NCI-H146 (cell line): ENCODE measurements around the gene WWOX.
"Not testable (repeated sequence)": the region's sequence is repeated elsewhere in the genome, so short reads cannot be mapped to it uniquely, and the experiment has no call there.

ENCODE experiments used
- DNase-seq: peaks from one replicate; lab custom pipeline; 2025; lab: John Stamatoyannopoulos, UW

WWOX gene

GRCh38 chr16:79026117-79026516 lies 926.7 kb downstream of the WWOX start:
- no peak for DNase-seq

GRCh38 chr16:79036541-79036940 lies 937.1 kb downstream of the WWOX start:
- DNase-seq: no peak

DNA sequence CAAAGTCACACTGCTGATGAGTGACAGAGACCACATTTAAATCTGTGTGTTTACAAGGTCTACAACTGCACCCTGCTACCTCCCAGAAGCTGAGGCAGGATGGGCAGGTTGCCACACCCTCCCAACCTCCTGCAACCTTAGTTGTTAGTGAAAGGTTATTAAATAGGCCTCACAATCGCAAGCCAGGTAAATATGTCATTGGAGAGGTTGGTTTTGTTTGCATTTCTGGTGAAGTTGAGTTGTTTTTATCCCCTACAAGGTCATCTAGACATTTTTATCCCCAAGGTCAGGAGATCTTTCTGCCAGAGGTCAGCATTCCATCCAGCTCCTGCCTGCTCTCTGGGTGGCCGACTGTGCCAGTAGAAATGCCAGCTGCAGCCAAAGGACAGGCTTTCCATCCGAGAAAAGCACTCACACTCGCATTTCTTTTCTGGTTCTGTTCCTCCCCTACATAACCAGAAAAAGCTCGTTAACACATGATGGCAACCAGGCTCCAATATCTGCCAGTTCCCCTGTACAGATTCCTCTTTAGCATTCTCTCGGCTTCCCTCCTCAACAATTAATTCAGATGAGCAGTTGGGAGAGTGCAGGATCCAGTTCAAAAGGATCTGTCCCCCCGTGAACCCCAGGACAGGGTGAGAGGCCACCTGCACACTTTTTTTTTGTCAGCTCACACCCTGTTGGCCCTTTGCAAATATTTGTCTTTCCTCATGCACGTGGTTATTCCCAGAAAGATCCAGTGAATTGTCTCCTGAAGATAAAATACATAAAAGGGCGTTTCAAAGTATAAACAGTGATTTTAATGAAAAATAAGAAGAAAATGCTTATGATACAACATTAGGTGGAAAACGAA lies 938.3 kb downstream of the WWOX start:
- peak; percentile 77 for DNase-seq

GRCh38 chr16:79041206-79041605 lies 941.8 kb downstream of the WWOX start:
- DNase-seq: no peak

- DNase-seq: no peak
Measured at GRCh38 chr16:79042141-79042540, 942.7 kb downstream of the WWOX start.

GRCh38 chr16:79042886-79043285 lies 943.4 kb downstream of the WWOX start:
- DNase-seq: no peak

DNA sequence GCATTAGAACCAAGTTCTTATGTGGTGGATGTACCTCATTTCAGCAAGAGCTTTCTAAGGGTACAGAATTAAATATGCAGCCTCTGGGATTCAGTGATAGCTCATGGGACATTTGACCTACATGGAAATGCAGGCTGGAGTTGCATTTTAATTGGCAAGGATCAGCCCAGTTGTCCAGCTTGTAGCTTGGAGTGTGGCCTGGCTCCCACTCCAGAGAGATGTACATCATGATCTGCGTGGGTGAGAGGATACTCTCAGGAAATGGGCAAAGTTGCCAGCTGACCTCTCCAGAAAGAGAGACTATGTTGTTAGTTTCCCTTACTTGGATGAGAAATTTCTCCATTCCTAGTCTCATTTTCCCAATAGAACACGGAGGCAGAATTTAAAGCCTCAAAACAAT lies 945.7 kb downstream of the WWOX start:
- no peak for DNase-seq

DNA sequence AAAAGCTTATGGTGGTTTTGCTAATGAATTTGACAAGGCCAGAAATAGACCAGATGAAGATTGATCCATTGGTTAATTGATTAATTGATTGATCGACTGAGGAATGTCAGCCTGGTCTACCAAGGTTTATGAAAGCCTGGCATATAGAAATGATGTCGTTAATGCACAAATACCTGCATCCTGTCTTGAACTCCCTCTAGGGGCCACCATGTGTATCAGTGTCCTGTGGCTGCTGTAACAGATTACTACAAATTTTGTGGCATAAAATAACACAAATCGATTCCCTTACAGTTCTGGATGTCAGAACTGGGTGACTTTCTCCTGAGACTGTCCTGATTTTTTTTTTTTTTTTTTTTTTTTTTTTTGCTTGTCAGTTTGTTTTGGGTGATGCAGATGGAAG lies 947.9 kb downstream of the WWOX start:
- DNase-seq: peak; percentile 37

DNA sequence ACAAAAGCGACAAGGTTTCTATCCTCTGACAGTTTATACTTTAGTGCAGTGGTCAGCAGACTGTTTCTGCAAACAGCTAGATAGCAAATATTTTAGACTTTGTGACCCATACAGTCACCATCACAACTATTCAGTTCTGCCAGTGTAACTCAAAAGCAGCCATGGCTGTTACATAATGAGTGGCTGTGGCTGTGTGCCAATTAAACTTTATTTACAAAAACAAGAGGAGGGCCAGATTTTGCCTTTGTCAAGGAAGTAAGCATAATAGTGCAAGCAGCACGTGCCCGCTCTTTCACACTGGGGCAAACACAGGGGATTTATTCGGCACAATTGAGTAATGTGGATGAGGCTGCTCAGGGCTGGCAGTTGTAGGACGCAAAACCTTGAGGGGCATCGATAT lies 949.6 kb downstream of the WWOX start:
- DNase-seq: peak; percentile 14

GRCh38 chr16:79050063-79050462 lies 950.6 kb downstream of the WWOX start:
- DNase-seq: no peak

- DNase-seq: no peak
Measured at GRCh38 chr16:79051313-79051712, 951.9 kb downstream of the WWOX start.

DNA sequence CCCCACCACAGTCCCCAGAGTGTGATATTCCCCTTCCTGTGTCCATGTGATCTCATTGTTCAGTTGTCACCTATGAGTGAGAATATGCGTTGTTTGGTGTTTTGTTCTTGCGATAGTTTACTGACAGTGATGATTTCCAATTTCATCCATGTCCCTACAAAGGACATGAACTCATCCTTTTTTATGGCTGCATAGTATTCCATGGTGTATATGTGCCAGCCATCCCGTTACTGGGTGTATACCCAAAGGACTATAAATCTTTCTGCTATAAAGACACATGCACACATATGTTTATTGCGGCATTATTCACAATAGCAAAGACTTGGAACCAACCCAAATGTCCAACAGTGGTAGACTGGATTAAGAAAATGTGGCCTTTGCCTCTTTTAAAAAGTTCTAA lies 952.7 kb downstream of the WWOX start:
- not testable (repeated sequence) for DNase-seq

- DNase-seq: no peak
Measured at GRCh38 chr16:79053577-79053976, 954.1 kb downstream of the WWOX start.

GRCh38 chr16:79054211-79054984 lies 954.9 kb downstream of the WWOX start:
- DNase-seq: no peak

DNA sequence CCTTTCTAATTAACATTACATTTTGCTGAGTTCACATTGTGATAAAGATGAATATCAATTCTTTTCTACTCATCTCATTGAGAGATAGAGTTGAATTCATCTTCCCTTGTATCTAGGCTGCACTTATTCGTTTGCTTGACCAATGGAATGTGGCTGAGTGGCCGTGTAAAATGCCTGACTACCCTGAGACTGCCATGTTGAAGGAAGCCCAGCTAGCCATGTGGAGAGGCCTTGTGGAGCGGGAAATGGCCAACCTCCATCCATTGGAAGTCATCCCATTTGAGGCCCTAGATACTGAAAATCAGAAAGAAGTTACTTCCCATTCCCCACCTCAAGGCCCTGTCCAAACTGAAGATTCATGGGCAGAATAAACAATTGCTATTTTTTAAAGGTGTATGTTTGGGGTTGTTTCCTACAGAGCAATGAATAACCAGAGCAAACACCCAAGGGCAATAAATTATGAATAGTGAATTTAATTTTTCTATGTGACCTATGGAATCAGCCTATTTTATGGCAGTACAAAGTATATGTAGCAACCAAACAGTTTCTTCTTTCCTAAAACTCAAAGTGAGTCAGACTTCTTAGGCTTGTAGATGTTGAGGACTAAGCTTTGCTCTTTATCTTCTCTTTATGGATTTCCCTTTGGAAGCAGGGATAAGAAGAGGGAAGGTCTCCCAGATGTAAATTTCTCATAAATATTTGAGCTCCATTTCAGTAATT lies 956.0 kb downstream of the WWOX start:
- no peak for DNase-seq

DNA sequence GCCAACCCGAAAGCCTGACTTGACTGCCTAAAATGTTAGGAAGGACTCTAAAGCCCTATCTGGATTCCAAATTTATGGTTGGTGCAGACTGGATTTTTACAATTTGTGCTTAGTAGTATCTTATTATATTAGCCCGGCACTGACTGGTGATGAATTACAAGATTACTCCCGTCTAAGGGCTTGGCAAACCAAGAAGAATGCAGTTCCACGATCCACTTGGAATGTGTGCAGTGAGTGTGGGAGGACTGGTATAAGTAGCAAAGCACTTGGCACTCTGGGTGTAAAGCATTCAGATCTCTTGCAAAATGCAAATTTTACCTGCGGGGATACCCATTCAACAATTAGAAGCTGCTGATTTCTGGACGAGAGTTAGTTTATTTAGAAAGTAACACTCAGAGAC lies 961.7 kb downstream of the WWOX start:
- DNase-seq: no peak

- peak; percentile 69 for DNase-seq
Measured at GRCh38 chr16:79062336-79062735, 962.9 kb downstream of the WWOX start.

DNA sequence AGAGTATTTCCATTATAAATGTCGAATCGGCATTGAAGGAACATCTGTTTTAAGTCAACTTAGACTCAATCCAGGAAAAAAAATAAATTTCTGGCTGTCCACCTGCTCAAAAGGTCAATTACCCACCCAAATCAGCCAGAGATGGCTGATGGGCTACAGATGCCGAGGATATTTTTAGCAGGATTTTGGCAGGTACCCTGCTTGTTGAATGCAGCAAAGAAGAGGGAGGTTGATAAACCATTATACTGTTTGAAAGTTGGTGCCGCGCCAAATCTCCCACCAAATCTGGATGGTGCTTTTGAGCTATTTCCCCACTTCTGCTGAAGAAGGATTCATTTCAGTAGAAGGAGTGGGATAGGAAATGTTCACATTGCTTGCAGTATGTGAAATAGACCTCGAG lies 963.4 kb downstream of the WWOX start:
- no peak for DNase-seq

- DNase-seq: no peak
Measured at GRCh38 chr16:79064256-79064972, 965.0 kb downstream of the WWOX start.

DNA sequence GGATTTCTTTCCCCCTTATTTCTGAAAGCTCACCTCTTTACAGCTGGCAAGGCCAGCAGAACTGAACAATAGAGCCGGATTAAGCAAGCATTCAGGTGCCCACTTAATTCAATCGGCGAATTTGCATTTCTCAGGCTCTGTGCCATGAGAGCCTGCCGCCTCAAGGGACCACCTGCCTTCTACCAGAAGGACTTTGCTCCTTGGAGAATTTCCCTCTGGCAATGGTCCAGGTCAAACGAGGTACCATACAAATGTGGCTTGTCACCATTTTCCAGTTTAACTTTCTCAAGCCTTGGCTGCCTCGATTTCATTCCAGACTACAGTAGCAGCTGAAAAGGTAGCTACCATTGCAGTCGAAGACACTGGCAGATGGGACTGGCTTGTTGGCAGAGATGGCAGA lies 967.1 kb downstream of the WWOX start:
- peak; percentile 34 for DNase-seq

DNA sequence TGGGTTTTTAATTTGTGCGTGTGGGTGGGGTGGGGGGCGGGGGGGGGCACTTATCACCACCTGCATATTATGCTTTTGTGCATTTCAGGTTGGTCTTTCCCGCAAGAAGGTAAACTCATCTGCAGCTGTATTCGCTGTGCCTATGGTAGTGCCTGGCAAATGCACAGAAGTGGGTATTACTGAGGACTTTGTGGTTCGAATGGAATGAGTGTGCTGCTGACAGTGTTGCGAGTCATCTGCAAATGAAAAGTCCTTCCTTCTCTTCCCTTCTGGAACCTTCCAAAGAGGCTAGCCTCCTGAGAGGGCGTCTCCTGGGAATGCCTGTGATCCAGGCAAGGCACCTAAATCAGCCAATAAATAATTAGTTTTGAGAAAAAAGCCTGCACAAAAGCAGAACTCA lies 968.1 kb downstream of the WWOX start:
- no peak for DNase-seq

DNA sequence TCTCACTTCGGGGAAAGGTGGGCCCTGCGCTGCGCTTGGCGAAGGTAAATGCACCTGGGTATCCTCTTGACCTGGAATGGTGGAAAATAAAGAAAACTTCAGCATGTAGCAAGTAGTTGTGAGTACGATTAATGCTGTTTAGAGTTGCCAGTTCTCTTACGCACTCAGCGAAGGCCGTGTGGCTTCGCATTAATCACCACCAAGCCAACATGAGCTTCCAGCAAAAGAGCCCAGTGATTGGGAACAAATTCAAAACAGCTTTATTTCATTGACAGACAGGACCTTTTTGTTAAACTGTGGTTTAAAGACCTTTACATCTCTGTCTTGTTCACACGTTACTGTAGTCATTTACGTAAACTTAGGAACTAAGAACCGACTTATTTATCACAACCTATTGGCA lies 969.7 kb downstream of the WWOX start:
- DNase-seq: no peak
